ENCODE measurements around the gene MDH1.

Gene MDH1

GRCh38 chr2:63627866-63628265 is 39.1 kb downstream of the MDH1 start:
- TF ChIP-seq, protein P1, sequence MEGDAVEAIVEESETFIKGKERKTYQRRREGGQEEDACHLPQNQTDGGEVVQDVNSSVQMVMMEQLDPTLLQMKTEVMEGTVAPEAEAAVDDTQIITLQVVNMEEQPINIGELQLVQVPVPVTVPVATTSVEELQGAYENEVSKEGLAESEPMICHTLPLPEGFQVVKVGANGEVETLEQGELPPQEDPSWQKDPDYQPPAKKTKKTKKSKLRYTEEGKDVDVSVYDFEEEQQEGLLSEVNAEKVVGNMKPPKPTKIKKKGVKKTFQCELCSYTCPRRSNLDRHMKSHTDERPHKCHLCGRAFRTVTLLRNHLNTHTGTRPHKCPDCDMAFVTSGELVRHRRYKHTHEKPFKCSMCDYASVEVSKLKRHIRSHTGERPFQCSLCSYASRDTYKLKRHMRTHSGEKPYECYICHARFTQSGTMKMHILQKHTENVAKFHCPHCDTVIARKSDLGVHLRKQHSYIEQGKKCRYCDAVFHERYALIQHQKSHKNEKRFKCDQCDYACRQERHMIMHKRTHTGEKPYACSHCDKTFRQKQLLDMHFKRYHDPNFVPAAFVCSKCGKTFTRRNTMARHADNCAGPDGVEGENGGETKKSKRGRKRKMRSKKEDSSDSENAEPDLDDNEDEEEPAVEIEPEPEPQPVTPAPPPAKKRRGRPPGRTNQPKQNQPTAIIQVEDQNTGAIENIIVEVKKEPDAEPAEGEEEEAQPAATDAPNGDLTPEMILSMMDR (IDR thresholded peaks at IDR 0.05; ENCODE audit: extremely low read depth, missing control alignments), result no peak
- DNase-seq (ENCODE audit: low spot score), result no peak

- DNase-seq (ENCODE audit: low spot score), result no peak
- TF ChIP-seq, protein P1 (IDR thresholded peaks at IDR 0.05; ENCODE audit: extremely low read depth, missing control alignments), result no peak
Measured at GRCh38 chr2:63628403-63628942, 39.7 kb downstream of the MDH1 start.

GRCh38 chr2:63631501-63631900 is 42.7 kb downstream of the MDH1 start:
- TF ChIP-seq, protein P1 (IDR thresholded peaks at IDR 0.05; ENCODE audit: extremely low read depth, missing control alignments), result no peak
- no peak for DNase-seq (ENCODE audit: low spot score)

GRCh38 chr2:63632382-63632781 is 43.6 kb downstream of the MDH1 start:
- TF ChIP-seq, protein P1 (IDR thresholded peaks at IDR 0.05; ENCODE audit: extremely low read depth, missing control alignments), result no peak
- DNase-seq (ENCODE audit: low spot score), result no peak

DNA sequence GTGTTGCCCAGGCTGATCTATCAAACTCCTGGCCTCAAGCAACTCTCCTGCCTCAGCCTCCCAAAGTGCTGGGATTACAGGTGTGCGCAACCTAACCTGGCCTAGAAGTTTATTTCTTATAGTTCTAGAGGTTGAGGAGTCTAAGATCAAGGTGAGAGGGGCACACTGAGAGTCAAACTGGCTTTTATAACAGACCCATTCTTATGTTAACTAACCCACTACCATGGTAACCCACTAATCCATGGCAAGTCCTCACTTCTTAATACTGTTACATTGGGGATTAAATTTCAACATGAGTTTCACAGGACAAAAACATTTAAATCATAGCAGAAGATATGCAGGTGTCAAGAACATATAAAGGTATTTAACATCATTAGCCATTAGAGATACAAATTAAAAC is 50.6 kb downstream of the MDH1 start:
- TF ChIP-seq, protein P1 (IDR thresholded peaks at IDR 0.05; ENCODE audit: extremely low read depth, missing control alignments), result no peak
- no peak for DNase-seq (ENCODE audit: low spot score)

DNA sequence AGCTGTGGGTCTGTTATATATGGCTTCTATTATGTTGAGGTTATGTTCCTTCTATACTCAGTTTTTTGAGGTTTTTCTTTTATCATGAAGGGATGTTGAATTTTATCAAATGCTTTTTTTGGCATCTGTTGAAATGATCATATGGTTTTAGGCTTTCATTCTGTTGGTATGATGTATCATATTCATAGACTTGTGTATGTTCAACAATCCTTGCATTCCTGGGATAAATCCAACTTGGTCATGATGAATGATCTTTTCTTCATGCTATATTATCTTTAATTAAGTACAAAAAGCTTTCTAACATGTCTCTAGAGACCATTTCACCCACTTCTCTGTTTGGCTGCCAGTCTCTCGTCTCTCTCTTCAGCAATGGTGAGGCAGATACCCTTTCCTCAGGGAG is 54.2 kb downstream of the MDH1 start:
- TF ChIP-seq, protein P1 (IDR thresholded peaks at IDR 0.05; ENCODE audit: extremely low read depth, missing control alignments), result no peak
- DNase-seq (ENCODE audit: low spot score), result no peak

DNA sequence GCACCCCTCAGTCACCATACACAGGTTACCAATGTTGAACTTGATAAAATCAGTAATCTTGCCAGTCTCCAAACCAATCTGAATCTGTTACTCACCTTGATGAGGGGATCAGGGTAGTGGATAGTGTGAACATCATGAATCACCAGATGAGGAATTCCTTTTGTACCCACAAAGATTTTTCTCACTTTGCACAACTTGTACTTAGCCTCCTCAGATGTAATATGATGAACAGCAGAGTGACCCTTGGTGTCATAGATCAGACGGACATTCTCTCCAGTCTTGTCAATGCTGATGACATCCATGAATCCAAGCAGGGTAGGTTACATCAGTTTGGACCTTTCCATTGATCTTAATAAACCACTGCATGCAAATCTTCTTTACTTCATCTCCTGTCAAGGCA is 54.7 kb downstream of the MDH1 start:
- TF ChIP-seq, protein P1 (IDR thresholded peaks at IDR 0.05; ENCODE audit: extremely low read depth, missing control alignments), result no peak

More for the DNA sequence above, 54.7 kb downstream of the MDH1 start:
- DNase-seq (ENCODE audit: low spot score), result no peak
